Fibroblast of lung (primary cell): ENCODE results near the gene MDFI. TPM values are rescaled to one million over a fixed set of nuclear protein-coding genes. Genes with fewer than 3 reads are reported as not detected.
"Not testable (repeated sequence)": the region's sequence is repeated elsewhere in the genome, so short reads cannot be mapped to it uniquely, and the experiment has no call there.

ENCODE experiments used
- DNase-seq, 2 donors: peaks; one replicate each; pipeline versions ENCODE4 v3.0.0 to v3.0.0-alpha.2; 2010; ENCODE audit warnings: low read depth in 2 of 2
- H2AFZ ChIP-seq: 2 replicates; pipeline ENCODE4 v1.5.1; 2012; ENCODE audit warnings: low read length, control low read depth, inconsistent platforms
- H3K27ac ChIP-seq: 2 replicates; pipeline ENCODE4 v1.5.1; 2011; ENCODE audit warnings: low read length, control low read depth; ENCODE audit not compliant: insufficient read depth
- H3K27me3 ChIP-seq: 2 replicates; pipeline ENCODE4 v1.5.1; 2011; ENCODE audit warnings: mild to moderate bottlenecking, low read length; ENCODE audit not compliant: control insufficient read depth, insufficient read depth
- H3K36me3 ChIP-seq: 2 replicates; pipeline ENCODE4 v1.5.1; 2011; ENCODE audit warnings: low read length; ENCODE audit not compliant: control insufficient read depth, insufficient read depth
- H3K4me1 ChIP-seq: 2 replicates; pipeline ENCODE4 v1.5.1; 2011; ENCODE audit warnings: low read length; ENCODE audit not compliant: control insufficient read depth, insufficient read depth; ENCODE audit errors: extremely low read depth
- H3K4me2 ChIP-seq: 2 replicates; pipeline ENCODE4 v1.5.1; 2011; ENCODE audit warnings: low read length, control low read depth; ENCODE audit not compliant: insufficient read depth; ENCODE audit errors: extremely low read depth
- H3K4me3 ChIP-seq, 4 experiments: fragments of 200-600 bp in 1 of 4; sonication (generic) in 1 of 4; replicated peaks in 1 of 4; 2 replicates each; pipeline ENCODE4 v1.5.1; 2011 to 2016; ENCODE audit warnings: low read length in 4 of 4, low read depth in 3 of 4, mild to moderate bottlenecking in 3 of 4, control low read depth in 2 of 4, inconsistent platforms in 1 of 4, mixed read lengths in 1 of 4; ENCODE audit not compliant: insufficient read depth in 1 of 4; ENCODE audit errors: control extremely low read depth in 1 of 4
- H3K79me2 ChIP-seq: 2 replicates; pipeline ENCODE4 v1.5.1; 2012; ENCODE audit warnings: mild to moderate bottlenecking, low read length, inconsistent platforms; ENCODE audit not compliant: control insufficient read depth, insufficient read depth
- H3K9ac ChIP-seq: 2 replicates; pipeline ENCODE4 v1.5.1; 2011; ENCODE audit warnings: mild to moderate bottlenecking, low read length, control low read depth; ENCODE audit not compliant: insufficient read depth
- H3K9me3 ChIP-seq: 2 replicates; pipeline ENCODE4 v1.5.1; 2012; ENCODE audit warnings: low read depth, low read length; ENCODE audit not compliant: control insufficient read depth, insufficient read depth
- H4K20me1 ChIP-seq: 2 replicates; pipeline ENCODE4 v1.5.1; 2011; ENCODE audit warnings: low read length; ENCODE audit not compliant: control insufficient read depth, insufficient read depth; ENCODE audit errors: extremely low read depth
- EZH2 ChIP-seq: IDR thresholded peaks from 2 replicates; pipeline ENCODE4 v1.5.1; 2012; ENCODE audit warnings: low read length, control low read depth, mild to moderate bottlenecking; ENCODE audit errors: missing control alignments
- polyA plus RNA-seq, 2 donors: library from polyadenylated mRNA; depleted of rRNA in 1 of 2; stranded (reverse) in 1 of 2; unstranded in 1 of 2; fragments of >200 nt; gene quantifications; 2 replicates each; pipeline ENCODE4 v1.2.1, GENCODE V29; 2011 to 2012; ENCODE audit warnings: missing spikeins in 1 of 2
- total RNA-seq: library from RNA; depleted of rRNA; stranded (reverse); fragments of >200 nt; gene quantifications from 2 replicates; pipeline ENCODE4 v1.2.1, GENCODE V29; 2014
- TF ChIP-seq, protein P1 (sequence below), 2 donors: IDR thresholded peaks in 1 of 2; conservative IDR thresholded peaks in 1 of 2; 1 replicate in 1 of 2; 2 replicates in 1 of 2; pipeline ENCODE4 v1.5.1; 2011 to 2012; ENCODE audit warnings: low read length in 2 of 2, control low read depth in 1 of 2, inconsistent platforms in 1 of 2, low read depth in 1 of 2, mild to moderate bottlenecking in 1 of 2

Gene MDFI
- total and polyA plus RNA-seq, 2 donors (not counting 1 experiment from before 2014, with no cell fraction given): 0.17 TPM; not detected in 1

DNA sequence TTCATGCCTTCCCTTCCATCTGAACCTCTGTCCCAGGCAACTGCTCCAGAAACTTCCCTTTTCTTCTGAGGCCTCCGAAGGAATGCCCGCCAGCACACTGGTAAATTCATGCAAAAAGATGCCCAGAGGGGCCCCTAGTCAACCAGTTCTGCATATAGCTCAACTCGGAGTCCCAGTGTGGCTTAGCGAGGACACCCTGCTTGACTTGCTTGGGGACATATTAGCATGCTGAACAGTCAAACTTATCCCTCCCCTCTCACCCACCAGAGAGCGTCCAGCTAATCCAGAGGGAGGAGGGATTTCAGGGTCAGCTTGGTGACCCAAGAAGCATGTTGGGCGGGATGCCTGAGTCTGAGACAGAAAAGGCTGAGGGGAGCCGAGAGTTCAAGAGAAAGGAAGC lies 23.0 kb upstream of the MDFI start:
- no peak overlapping the region for H2AFZ ChIP-seq
- no peaks in the 10 kb centered on the region for H3K9me3 ChIP-seq
- H3K36me3 ChIP-seq: no peaks in the 10 kb centered on the region
- no peaks in the 10 kb centered on the region for H3K27me3 ChIP-seq
- TF ChIP-seq, protein P1, sequence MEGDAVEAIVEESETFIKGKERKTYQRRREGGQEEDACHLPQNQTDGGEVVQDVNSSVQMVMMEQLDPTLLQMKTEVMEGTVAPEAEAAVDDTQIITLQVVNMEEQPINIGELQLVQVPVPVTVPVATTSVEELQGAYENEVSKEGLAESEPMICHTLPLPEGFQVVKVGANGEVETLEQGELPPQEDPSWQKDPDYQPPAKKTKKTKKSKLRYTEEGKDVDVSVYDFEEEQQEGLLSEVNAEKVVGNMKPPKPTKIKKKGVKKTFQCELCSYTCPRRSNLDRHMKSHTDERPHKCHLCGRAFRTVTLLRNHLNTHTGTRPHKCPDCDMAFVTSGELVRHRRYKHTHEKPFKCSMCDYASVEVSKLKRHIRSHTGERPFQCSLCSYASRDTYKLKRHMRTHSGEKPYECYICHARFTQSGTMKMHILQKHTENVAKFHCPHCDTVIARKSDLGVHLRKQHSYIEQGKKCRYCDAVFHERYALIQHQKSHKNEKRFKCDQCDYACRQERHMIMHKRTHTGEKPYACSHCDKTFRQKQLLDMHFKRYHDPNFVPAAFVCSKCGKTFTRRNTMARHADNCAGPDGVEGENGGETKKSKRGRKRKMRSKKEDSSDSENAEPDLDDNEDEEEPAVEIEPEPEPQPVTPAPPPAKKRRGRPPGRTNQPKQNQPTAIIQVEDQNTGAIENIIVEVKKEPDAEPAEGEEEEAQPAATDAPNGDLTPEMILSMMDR (conservative IDR thresholded peaks at IDR 0.05 in 1 of 2, IDR thresholded peaks at IDR 0.05 in 1 of 2; ENCODE audit: low read depth in 1 of 2, low read length in 2 of 2): no peak
- TF ChIP-seq EZH2: no peak
- DNase-seq: no peak
- no peaks in the 10 kb centered on the region for H3K4me1 ChIP-seq
- no peaks in the 10 kb centered on the region for H4K20me1 ChIP-seq
- H3K4me3 ChIP-seq: no peak overlapping the region
- H3K27ac ChIP-seq: no peak overlapping the region
- no peak overlapping the region for H3K4me2 ChIP-seq
- H3K9ac ChIP-seq: no peak overlapping the region
- H3K79me2 ChIP-seq: no peaks in the 10 kb centered on the region

- Histone ChIP-seq H3K4me3 (no peak overlapping the region), H3K4me1 (no peaks in the 10 kb centered on the region)
- no peak for DNase-seq
Measured at GRCh38 chr6:41618598-41618997, 19.7 kb upstream of the MDFI start.

DNA sequence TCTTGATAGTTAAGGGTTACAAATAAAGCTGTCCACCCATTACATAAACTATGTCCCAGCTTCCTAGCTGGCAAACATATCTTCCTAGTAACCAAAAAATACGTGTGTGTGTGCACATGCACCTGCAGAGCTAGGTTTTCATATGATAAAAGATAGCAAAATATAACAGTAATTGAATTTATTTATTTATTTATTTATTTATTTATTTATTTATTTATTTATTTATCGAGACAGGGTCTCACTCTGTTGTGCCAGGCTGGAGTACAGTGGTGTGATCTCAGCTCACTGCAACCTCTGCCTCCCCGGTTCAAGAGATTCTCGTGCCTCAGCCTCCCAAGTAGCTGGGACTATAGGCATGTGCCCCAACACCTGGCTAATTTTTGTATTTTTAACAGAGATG lies 19.1 kb upstream of the MDFI start:
- DNase-seq, H3K4me2 ChIP-seq, H2AFZ ChIP-seq: not testable (repeated sequence)

More at GRCh38 chr6:41618598-41618997, 19.7 kb upstream of the MDFI start:
- no peak overlapping the region for H3K4me2 ChIP-seq
- no peaks in the 10 kb centered on the region for H3K79me2 ChIP-seq
- no peaks in the 10 kb centered on the region for H3K9me3 ChIP-seq
- H4K20me1 ChIP-seq: no peaks in the 10 kb centered on the region
- no peak overlapping the region for H3K27ac ChIP-seq
- H2AFZ ChIP-seq: no peak overlapping the region
- H3K27me3 ChIP-seq: no peaks in the 10 kb centered on the region
- no peak overlapping the region for H3K9ac ChIP-seq
- TF ChIP-seq, protein P1 (conservative IDR thresholded peaks at IDR 0.05 in 1 of 2, IDR thresholded peaks at IDR 0.05 in 1 of 2; ENCODE audit: low read depth in 1 of 2, low read length in 2 of 2): no peak
- no peak for TF ChIP-seq EZH2
- H3K36me3 ChIP-seq: no peaks in the 10 kb centered on the region

More for the DNA sequence above, 19.1 kb upstream of the MDFI start:
- not testable (repeated sequence) for H3K4me3 ChIP-seq, H3K79me2 ChIP-seq, H3K9me3 ChIP-seq, H3K4me1 ChIP-seq, H4K20me1 ChIP-seq, H3K27ac ChIP-seq, H3K9ac ChIP-seq, H3K27me3 ChIP-seq, H3K36me3 ChIP-seq
